H9 (cell line): Measurements from ENCODE around the gene CRABP1. TPM values are rescaled to one million over a fixed set of nuclear protein-coding genes. Genes with fewer than 3 reads are reported as not detected.

ENCODE experiments used
- DNase-seq: peaks from one replicate; pipeline ENCODE4 v3.0.0-alpha.2; 2017
- H2AFZ ChIP-seq: one replicate; pipeline ENCODE4 v1.6.1; 2013; ENCODE audit warnings: mild to moderate bottlenecking, low read length, control low read depth, moderate library complexity
- H2AK5ac ChIP-seq: 2 replicates; pipeline ENCODE4 v1.6.1; 2013; ENCODE audit warnings: low read length, control low read depth, mixed read lengths; ENCODE audit not compliant: insufficient read length
- H2BK120ac ChIP-seq: one replicate; pipeline ENCODE4 v1.6.1; 2013; ENCODE audit warnings: low read depth, mild to moderate bottlenecking, low read length, control low read depth, inconsistent platforms; ENCODE audit not compliant: poor library complexity, severe bottlenecking
- H2BK12ac ChIP-seq: 2 replicates; pipeline ENCODE4 v1.6.1; 2013; ENCODE audit warnings: low read length, control low read depth, mixed read lengths, low read depth; ENCODE audit not compliant: insufficient read length
- H2BK15ac ChIP-seq: 2 replicates; pipeline ENCODE4 v1.6.1; 2013; ENCODE audit warnings: low read depth, low read length, control low read depth
- H2BK20ac ChIP-seq: one replicate; pipeline ENCODE4 v1.6.1; 2013; ENCODE audit warnings: low read depth, mild to moderate bottlenecking, low read length, control low read depth, inconsistent platforms; ENCODE audit not compliant: poor library complexity, severe bottlenecking
- H2BK5ac ChIP-seq: 2 replicates; pipeline ENCODE4 v1.6.1; 2013; ENCODE audit warnings: low read length, control low read depth, mixed read lengths; ENCODE audit not compliant: insufficient read length
- H3K14ac ChIP-seq: 2 replicates; pipeline ENCODE4 v1.6.1; 2013; ENCODE audit warnings: low read length, control low read depth; ENCODE audit not compliant: insufficient read depth
- H3K18ac ChIP-seq: 2 replicates; pipeline ENCODE4 v1.6.1; 2013; ENCODE audit warnings: low read depth, mild to moderate bottlenecking, mixed read lengths, low read length, control low read depth; ENCODE audit not compliant: insufficient read length
- H3K23ac ChIP-seq: 2 replicates; pipeline ENCODE4 v1.6.1; 2013; ENCODE audit warnings: low read length, control low read depth, mixed read lengths, low read depth; ENCODE audit not compliant: insufficient read length
- H3K23me2 ChIP-seq: 2 replicates; pipeline ENCODE4 v1.6.1; 2013; ENCODE audit warnings: low read depth, mild to moderate bottlenecking, mixed read lengths, low read length, control low read depth; ENCODE audit not compliant: insufficient read length, poor library complexity, severe bottlenecking
- H3K27ac ChIP-seq: 2 replicates; pipeline ENCODE4 v1.5.1; 2013; ENCODE audit warnings: low read length, control low read depth, mixed read lengths, low read depth; ENCODE audit not compliant: insufficient read length
- H3K27me3 ChIP-seq: 2 replicates; pipeline ENCODE4 v1.6.1; 2013; ENCODE audit warnings: low read length, control low read depth, inconsistent platforms; ENCODE audit not compliant: insufficient read depth
- H3K4ac ChIP-seq: 2 replicates; pipeline ENCODE4 v1.6.1; 2013; ENCODE audit warnings: low read depth, mild to moderate bottlenecking, control low read depth, inconsistent platforms, low read length, moderate library complexity
- H3K4me1 ChIP-seq: 2 replicates; pipeline ENCODE4 v1.6.1; 2013; ENCODE audit warnings: low read length, control low read depth, inconsistent platforms; ENCODE audit not compliant: insufficient read depth
- H3K4me2 ChIP-seq: 2 replicates; pipeline ENCODE4 v1.6.1; 2013; ENCODE audit warnings: low read length, control low read depth, mixed read lengths; ENCODE audit not compliant: insufficient read length, insufficient read depth
- H3K56ac ChIP-seq: 2 replicates; pipeline ENCODE4 v1.6.1; 2013; ENCODE audit warnings: low read depth, mild to moderate bottlenecking, mixed read lengths, low read length, control low read depth; ENCODE audit not compliant: insufficient read length
- H3K79me1 ChIP-seq: 2 replicates; pipeline ENCODE4 v1.6.1; 2013; ENCODE audit warnings: low read depth, mild to moderate bottlenecking, moderate library complexity, low read length, control low read depth, inconsistent platforms; ENCODE audit not compliant: insufficient read depth, poor library complexity, severe bottlenecking
- H3K79me2 ChIP-seq: 2 replicates; pipeline ENCODE4 v1.6.1; 2013; ENCODE audit warnings: low read length, control low read depth, inconsistent platforms; ENCODE audit not compliant: insufficient read depth
- H3K9ac ChIP-seq: 2 replicates; pipeline ENCODE4 v1.6.1; 2013; ENCODE audit warnings: low read length, control low read depth, mixed read lengths; ENCODE audit not compliant: insufficient read length; ENCODE audit errors: extremely low read depth
- H3K9me3 ChIP-seq: one replicate; pipeline ENCODE4 v1.6.1; 2013; ENCODE audit warnings: low read depth, low read length, inconsistent platforms; ENCODE audit not compliant: control insufficient read depth
- H3T11ph ChIP-seq: one replicate; pipeline ENCODE4 v1.6.1; 2013; ENCODE audit warnings: mild to moderate bottlenecking, low read length, control low read depth, inconsistent platforms
- H4K20me1 ChIP-seq: one replicate; pipeline ENCODE4 v1.6.1; 2013; ENCODE audit not compliant: control insufficient read depth, insufficient read length, insufficient read depth
- H4K5ac ChIP-seq: 2 replicates; pipeline ENCODE4 v1.6.1; 2013; ENCODE audit warnings: low read depth, mild to moderate bottlenecking, mixed read lengths, low read length, control low read depth; ENCODE audit not compliant: insufficient read length
- H4K8ac ChIP-seq: replicated peaks from 2 replicates; pipeline ENCODE4 v1.6.1; 2013; ENCODE audit warnings: low read length, control low read depth, mixed read lengths, low read depth; ENCODE audit not compliant: insufficient read length
- H4K91ac ChIP-seq: 2 replicates; pipeline ENCODE4 v1.6.1; 2013; ENCODE audit warnings: low read depth, mild to moderate bottlenecking, moderate library complexity, mixed read lengths, low read length, control low read depth; ENCODE audit not compliant: insufficient read length
- H3K27ac Mint-ChIP-seq, 3 experiments: 2 replicates in 2 of 3; 3 replicates in 1 of 3; pipeline ENCODE4 v1.8.0; 2020 to 2021; ENCODE audit warnings: mixed read lengths in 3 of 3, mild to moderate bottlenecking in 1 of 3, moderate library complexity in 1 of 3
- H3K27me3 Mint-ChIP-seq: 2 replicates; pipeline ENCODE4 v1.8.0; 2021; ENCODE audit warnings: low read depth, mild to moderate bottlenecking, moderate library complexity, mixed read lengths
- H3K36me3 Mint-ChIP-seq, 3 experiments: 2 replicates in 2 of 3; 3 replicates in 1 of 3; pipeline ENCODE4 v1.8.0; 2020 to 2021; ENCODE audit warnings: low read depth in 3 of 3, mixed read lengths in 3 of 3; ENCODE audit not compliant: insufficient read depth in 1 of 3
- H3K4me1 Mint-ChIP-seq, 2 experiments: 2 replicates each; pipeline ENCODE4 v1.8.0; 2020; ENCODE audit warnings: mixed read lengths in 2 of 2
- H3K4me3 Mint-ChIP-seq, 2 experiments: 2 replicates in 1 of 2; 3 replicates in 1 of 2; pipeline ENCODE4 v1.8.0; 2020 to 2021; ENCODE audit warnings: mild to moderate bottlenecking in 2 of 2, mixed read lengths in 2 of 2, moderate library complexity in 1 of 2
- H3K9me3 Mint-ChIP-seq, 2 experiments: 2 replicates in 1 of 2; 3 replicates in 1 of 2; pipeline ENCODE4 v1.8.0; 2020; ENCODE audit warnings: mild to moderate bottlenecking in 2 of 2, mixed read lengths in 2 of 2, moderate library complexity in 1 of 2
- WGBS: extraction: QIAGEN DNeasy Blood & Tissue Kit; methylation state at CpG from one replicate; pipeline ENCODE4 v1.1.7; 2013; ENCODE audit warnings: missing lambda C conversion rate, low lambda C conversion rate, mixed read lengths; ENCODE audit not compliant: insufficient read length; ENCODE audit errors: extremely low coverage; 5-methylcytosine and 5-hydroxymethylcytosine counted together
- total RNA-seq: library from RNA; stranded (reverse); gene quantifications from 2 replicates; pipeline ENCODE4 v1.2.1, GENCODE V29; 2021
- TF ChIP-seq, protein P1 (sequence below): fragments of 200-600 bp; sonication (generic); conservative IDR thresholded peaks from 3 replicates; pipeline ENCODE4 v1.8.0; 2021; ENCODE audit warnings: antibody characterized with exemption, mild to moderate bottlenecking

The CRABP1 gene
- total RNA-seq, 1 experiment from 2014 or later, result 93.1 TPM

DNA sequence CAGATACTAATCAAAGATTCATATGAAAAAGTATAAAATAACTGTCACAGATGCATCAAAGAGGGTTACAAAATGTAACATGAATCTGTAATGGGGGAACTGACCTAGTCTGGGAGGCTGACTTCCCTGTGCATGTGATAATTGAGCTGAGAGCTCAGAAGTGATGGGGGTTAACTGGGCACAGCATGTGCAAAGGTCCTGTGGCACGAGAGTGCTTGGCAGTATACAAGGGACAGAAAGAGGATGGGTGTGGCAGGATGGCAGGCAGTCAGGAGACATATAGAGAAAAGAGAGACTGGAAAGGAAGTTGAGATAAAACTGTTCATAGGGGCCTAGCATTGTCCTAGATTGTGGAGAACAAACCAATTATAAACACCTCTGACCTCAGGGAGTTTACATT is 50.1 kb downstream of the CRABP1 start:
- Mint-ChIP-seq H3K27me3 (peaks cover 7% of the 10 kb centered on the region), H3K4me1 (peaks cover 53 to 73% of the 10 kb centered on the region in 2 experiments), H3K27ac (peak overlapping the region in 1 of 3 experiments; percentile 78; a peak in 1 of 7 replicates), H3K4me3 (peak overlapping the region in 1 of 2 experiments; percentile 14; a peak in 1 of 5 replicates), H3K36me3 (peaks cover 0 to 5% (median 2%) of the 10 kb centered on the region in 3 experiments; a peak in 2 of 7 replicates), H3K9me3 (peaks cover 3 to 8% of the 10 kb centered on the region in 2 experiments; a peak in 2 of 5 replicates)
- Histone ChIP-seq H3K4ac (no peak overlapping the region), H3K79me2 (no peaks in the 10 kb centered on the region), H3K9me3 (no peaks in the 10 kb centered on the region), H2AK5ac (no peak overlapping the region), H4K5ac (no peak overlapping the region), H2BK12ac (no peak overlapping the region), H2BK20ac (no peak overlapping the region), H4K20me1 (no peaks in the 10 kb centered on the region), H3K23ac (no peak overlapping the region), H3K4me1 (peaks cover 5% of the 10 kb centered on the region), H3K14ac (no peak overlapping the region), H4K8ac (no peak overlapping the region), H2AFZ (no peak overlapping the region), H3K9ac (no peak overlapping the region), H3K27ac (no peak overlapping the region), H3T11ph (no peak overlapping the region), H3K56ac (no peak overlapping the region), H2BK5ac (no peak overlapping the region), H3K23me2 (no peaks in the 10 kb centered on the region), H2BK15ac (no peak overlapping the region), H3K4me2 (no peak overlapping the region), H3K18ac (no peak overlapping the region), H4K91ac (no peak overlapping the region), H2BK120ac (no peak overlapping the region), H3K27me3 (no peaks in the 10 kb centered on the region), H3K79me1 (no peaks in the 10 kb centered on the region)
- WGBS, result no CpG with 5 or more reads among the region's 1 CpG
- DNase-seq, result no peak
- TF ChIP-seq, protein P1, sequence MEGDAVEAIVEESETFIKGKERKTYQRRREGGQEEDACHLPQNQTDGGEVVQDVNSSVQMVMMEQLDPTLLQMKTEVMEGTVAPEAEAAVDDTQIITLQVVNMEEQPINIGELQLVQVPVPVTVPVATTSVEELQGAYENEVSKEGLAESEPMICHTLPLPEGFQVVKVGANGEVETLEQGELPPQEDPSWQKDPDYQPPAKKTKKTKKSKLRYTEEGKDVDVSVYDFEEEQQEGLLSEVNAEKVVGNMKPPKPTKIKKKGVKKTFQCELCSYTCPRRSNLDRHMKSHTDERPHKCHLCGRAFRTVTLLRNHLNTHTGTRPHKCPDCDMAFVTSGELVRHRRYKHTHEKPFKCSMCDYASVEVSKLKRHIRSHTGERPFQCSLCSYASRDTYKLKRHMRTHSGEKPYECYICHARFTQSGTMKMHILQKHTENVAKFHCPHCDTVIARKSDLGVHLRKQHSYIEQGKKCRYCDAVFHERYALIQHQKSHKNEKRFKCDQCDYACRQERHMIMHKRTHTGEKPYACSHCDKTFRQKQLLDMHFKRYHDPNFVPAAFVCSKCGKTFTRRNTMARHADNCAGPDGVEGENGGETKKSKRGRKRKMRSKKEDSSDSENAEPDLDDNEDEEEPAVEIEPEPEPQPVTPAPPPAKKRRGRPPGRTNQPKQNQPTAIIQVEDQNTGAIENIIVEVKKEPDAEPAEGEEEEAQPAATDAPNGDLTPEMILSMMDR, result no peak
